Mesenchymal stem cell (in vitro differentiated cells and primary cell): ENCODE measurements around the gene DOCK8.

Experiments used
- DNase-seq: peaks from one replicate; pipeline ENCODE4 v3.0.0-alpha.2; 2013
- H2AFZ ChIP-seq: one replicate; pipeline ENCODE4 v1.6.1; 2013; ENCODE audit warnings: low read depth, mild to moderate bottlenecking, control low read depth, inconsistent platforms, low read length, moderate library complexity
- H2AK5ac ChIP-seq: 2 replicates; pipeline ENCODE4 v1.6.1; 2013; ENCODE audit warnings: low read length, moderate library complexity, mild to moderate bottlenecking, inconsistent platforms; ENCODE audit not compliant: severe bottlenecking
- H2BK120ac ChIP-seq: one replicate; pipeline ENCODE4 v1.6.1; 2013; ENCODE audit warnings: low read depth, mild to moderate bottlenecking, inconsistent platforms, low read length, moderate library complexity
- H2BK12ac ChIP-seq, 2 experiments: one replicate each; pipeline ENCODE4 v1.6.1; 2013; ENCODE audit warnings: inconsistent platforms in 2 of 2, low read length in 2 of 2, mild to moderate bottlenecking in 2 of 2, moderate library complexity in 2 of 2, control low read depth in 1 of 2
- H2BK15ac ChIP-seq: one replicate; pipeline ENCODE4 v1.6.1; 2013; ENCODE audit warnings: mild to moderate bottlenecking, low read depth, inconsistent platforms; ENCODE audit not compliant: poor library complexity, severe bottlenecking
- H2BK5ac ChIP-seq: 2 replicates; pipeline ENCODE4 v1.6.1; 2013; ENCODE audit warnings: low read depth, mild to moderate bottlenecking, low read length, control low read depth, inconsistent platforms; ENCODE audit not compliant: poor library complexity, severe bottlenecking
- H3K14ac ChIP-seq, 2 experiments: one replicate each; pipeline ENCODE4 v1.6.1; 2013; ENCODE audit warnings: inconsistent platforms in 2 of 2, low read length in 2 of 2, control low read depth in 1 of 2, mild to moderate bottlenecking in 1 of 2, moderate library complexity in 1 of 2
- H3K18ac ChIP-seq, 2 experiments: one replicate each; pipeline ENCODE4 v1.6.1; 2013; ENCODE audit warnings: inconsistent platforms in 2 of 2, low read length in 2 of 2, control low read depth in 1 of 2, low read depth in 1 of 2, mild to moderate bottlenecking in 1 of 2
- H3K23ac ChIP-seq, 2 experiments: one replicate each; pipeline ENCODE4 v1.6.1; 2013; ENCODE audit warnings: inconsistent platforms in 2 of 2, low read length in 2 of 2, mild to moderate bottlenecking in 2 of 2, moderate library complexity in 2 of 2, control low read depth in 1 of 2
- H3K27ac ChIP-seq: 2 replicates; pipeline ENCODE4 v1.5.1; 2013; ENCODE audit warnings: mild to moderate bottlenecking, moderate library complexity, low read length, control low read depth, inconsistent platforms; ENCODE audit not compliant: poor library complexity, severe bottlenecking
- H3K27me3 ChIP-seq, 2 experiments: 2 replicates each; pipeline versions ENCODE4 v1.6.1 to v1.7.0; 2013; ENCODE audit warnings: low read length in 2 of 2, mild to moderate bottlenecking in 2 of 2, moderate library complexity in 2 of 2, control low read depth in 1 of 2, inconsistent platforms in 1 of 2; ENCODE audit not compliant: control insufficient read depth in 1 of 2, insufficient read depth in 1 of 2
- H3K36me3 ChIP-seq, 2 experiments: 2 replicates each; pipeline versions ENCODE4 v1.6.1 to v1.7.0; 2013; ENCODE audit warnings: low read length in 2 of 2, control low read depth in 1 of 2, inconsistent platforms in 1 of 2, low read depth in 1 of 2, mild to moderate bottlenecking in 1 of 2; ENCODE audit not compliant: insufficient read depth in 2 of 2, control insufficient read depth in 1 of 2
- H3K4ac ChIP-seq, 2 experiments: one replicate each; pipeline ENCODE4 v1.6.1; 2013; ENCODE audit warnings: inconsistent platforms in 2 of 2, low read length in 2 of 2, mild to moderate bottlenecking in 2 of 2, moderate library complexity in 2 of 2, control low read depth in 1 of 2, low read depth in 1 of 2
- H3K4me1 ChIP-seq: 2 replicates; pipeline ENCODE4 v1.6.1; 2013; ENCODE audit warnings: low read depth, low read length, control low read depth; ENCODE audit not compliant: control insufficient read depth, insufficient read depth
- H3K4me2 ChIP-seq: 2 replicates; pipeline ENCODE4 v1.6.1; 2013; ENCODE audit warnings: low read length, mild to moderate bottlenecking, inconsistent platforms; ENCODE audit not compliant: poor library complexity, severe bottlenecking
- H3K4me3 ChIP-seq, 2 experiments: 2 replicates each; pipeline versions ENCODE4 v1.5.1 to v1.7.0; 2013; ENCODE audit warnings: low read length in 2 of 2, mild to moderate bottlenecking in 2 of 2, control low read depth in 1 of 2, low read depth in 1 of 2; ENCODE audit not compliant: insufficient read depth in 1 of 2
- H3K79me1 ChIP-seq: replicated peaks from 2 replicates; pipeline ENCODE4 v1.6.1; 2013; ENCODE audit warnings: mild to moderate bottlenecking, control low read depth, low read length, inconsistent platforms; ENCODE audit not compliant: poor library complexity, severe bottlenecking
- H3K9ac ChIP-seq: 2 replicates; pipeline ENCODE4 v1.7.0; 2013; ENCODE audit warnings: mild to moderate bottlenecking, low read length, moderate library complexity
- H3K9me3 ChIP-seq: 2 replicates; pipeline ENCODE4 v1.7.0; 2013; ENCODE audit warnings: mild to moderate bottlenecking, low read length; ENCODE audit not compliant: control insufficient read depth
- H4K8ac ChIP-seq: one replicate; pipeline ENCODE4 v1.6.1; 2013; ENCODE audit warnings: inconsistent platforms, mild to moderate bottlenecking, low read length, moderate library complexity
- H4K91ac ChIP-seq: one replicate; pipeline ENCODE4 v1.6.1; 2013; ENCODE audit warnings: mild to moderate bottlenecking, low read length, inconsistent platforms
- WGBS: methylation state at CpG from one replicate; pipeline ENCODE4 v1.1.7; 2013; ENCODE audit warnings: mixed read lengths; 5-methylcytosine and 5-hydroxymethylcytosine counted together

Gene DOCK8

GRCh38 chr9:281741-282645 is 67.3 kb downstream of the DOCK8 start:
- H2BK5ac ChIP-seq, result no peak overlapping the region
- no peak overlapping the region for H2AK5ac ChIP-seq
- H3K4ac ChIP-seq, result no peak overlapping the region
- no peak overlapping the region for H3K9ac ChIP-seq
- no peak overlapping the region for H4K91ac ChIP-seq
- no peak overlapping the region for H2BK120ac ChIP-seq
- no peak overlapping the region for H3K27ac ChIP-seq
- no peaks in the 10 kb centered on the region for H3K79me1 ChIP-seq
- no peak overlapping the region for H3K14ac ChIP-seq
- no peak overlapping the region for H2BK12ac ChIP-seq
- no peak overlapping the region for H3K18ac ChIP-seq
- H2AFZ ChIP-seq, result no peak overlapping the region
- H3K36me3 ChIP-seq, result no peaks in the 10 kb centered on the region
- H3K4me3 ChIP-seq, result no peak overlapping the region
- WGBS, result 54% methylated on average over 8 of the region's 8 CpGs
- no peak overlapping the region for H3K23ac ChIP-seq
- H3K4me2 ChIP-seq, result no peak overlapping the region
- H4K8ac ChIP-seq, result no peak overlapping the region
- no peaks in the 10 kb centered on the region for H3K27me3 ChIP-seq
- DNase-seq, result no peak
- no peaks in the 10 kb centered on the region for H3K9me3 ChIP-seq
- no peaks in the 10 kb centered on the region for H3K4me1 ChIP-seq
- H2BK15ac ChIP-seq, result no peak overlapping the region

GRCh38 chr9:286071-286740 is 71.5 kb downstream of the DOCK8 start:
- no peak overlapping the region for H3K4me3 ChIP-seq
- no peak overlapping the region for H3K27ac ChIP-seq
- no peaks in the 10 kb centered on the region for H3K36me3 ChIP-seq
- no peak overlapping the region for H2BK120ac ChIP-seq
- H3K23ac ChIP-seq, result no peak overlapping the region
- no peak overlapping the region for H2BK5ac ChIP-seq
- H4K8ac ChIP-seq, result no peak overlapping the region
- H2BK15ac ChIP-seq, result no peak overlapping the region
- no peak overlapping the region for H3K9ac ChIP-seq
- H3K4ac ChIP-seq, result no peak overlapping the region
- H2AFZ ChIP-seq, result no peak overlapping the region
- H3K4me2 ChIP-seq, result no peak overlapping the region
- 84% methylated on average over 10 of the region's 12 CpGs for WGBS
- no peaks in the 10 kb centered on the region for H3K4me1 ChIP-seq
- no peaks in the 10 kb centered on the region for H3K27me3 ChIP-seq
- no peak overlapping the region for H4K91ac ChIP-seq
- no peaks in the 10 kb centered on the region for H3K79me1 ChIP-seq
- no peak overlapping the region for H3K18ac ChIP-seq
- H2BK12ac ChIP-seq, result no peak overlapping the region
- no peak for DNase-seq
- H3K9me3 ChIP-seq, result no peaks in the 10 kb centered on the region
- no peak overlapping the region for H3K14ac ChIP-seq
- H2AK5ac ChIP-seq, result no peak overlapping the region

GRCh38 chr9:289121-289520 is 74.5 kb downstream of the DOCK8 start:
- DNase-seq, result no peak
- Histone ChIP-seq H3K79me1 (no peaks in the 10 kb centered on the region), H2BK120ac (no peak overlapping the region), H2BK5ac (no peak overlapping the region), H4K8ac (no peak overlapping the region), H3K4ac (no peak overlapping the region), H3K9me3 (no peaks in the 10 kb centered on the region), H2BK12ac (no peak overlapping the region), H3K27me3 (no peaks in the 10 kb centered on the region), H2AFZ (no peak overlapping the region), H3K18ac (no peak overlapping the region), H3K4me3 (no peak overlapping the region), H3K27ac (no peak overlapping the region), H3K4me2 (no peak overlapping the region), H2BK15ac (no peak overlapping the region), H3K23ac (no peak overlapping the region), H2AK5ac (no peak overlapping the region), H3K4me1 (no peaks in the 10 kb centered on the region), H3K14ac (no peak overlapping the region), H4K91ac (no peak overlapping the region), H3K36me3 (no peaks in the 10 kb centered on the region), H3K9ac (no peak overlapping the region)
- WGBS, result 0% methylated on average over 1 of the region's 4 CpGs

GRCh38 chr9:292915-293314 is 78.2 kb downstream of the DOCK8 start:
- no peak overlapping the region for H3K4me3 ChIP-seq
- H3K27me3 ChIP-seq, result no peaks in the 10 kb centered on the region
- H3K4me2 ChIP-seq, result no peak overlapping the region
- H3K18ac ChIP-seq, result no peak overlapping the region
- H2BK120ac ChIP-seq, result no peak overlapping the region
- H3K27ac ChIP-seq, result no peak overlapping the region
- no peak overlapping the region for H2BK5ac ChIP-seq
- no peak overlapping the region for H2AK5ac ChIP-seq
- H3K9me3 ChIP-seq, result no peaks in the 10 kb centered on the region
- H4K91ac ChIP-seq, result no peak overlapping the region
- no peak overlapping the region for H2AFZ ChIP-seq
- H4K8ac ChIP-seq, result no peak overlapping the region
- no peaks in the 10 kb centered on the region for H3K79me1 ChIP-seq
- H3K9ac ChIP-seq, result no peak overlapping the region
- 79% methylated on average over 1 of the region's 1 CpG for WGBS
- no peak overlapping the region for H2BK12ac ChIP-seq
- no peak for DNase-seq
- H3K14ac ChIP-seq, result no peak overlapping the region
- no peak overlapping the region for H2BK15ac ChIP-seq
- H3K23ac ChIP-seq, result no peak overlapping the region
- no peak overlapping the region for H3K4ac ChIP-seq
- H3K36me3 ChIP-seq, result no peaks in the 10 kb centered on the region
- no peaks in the 10 kb centered on the region for H3K4me1 ChIP-seq
